GM19099 (cell line): ENCODE data around the gene LIPN.

ENCODE experiments used
- POLR2A ChIP-seq: IDR thresholded peaks from 3 replicates; pipeline ENCODE4 v1.6.1; 2011; ENCODE audit warnings: low read depth; ENCODE audit not compliant: insufficient read length; ENCODE audit errors: extremely low read depth

Gene LIPN

DNA sequence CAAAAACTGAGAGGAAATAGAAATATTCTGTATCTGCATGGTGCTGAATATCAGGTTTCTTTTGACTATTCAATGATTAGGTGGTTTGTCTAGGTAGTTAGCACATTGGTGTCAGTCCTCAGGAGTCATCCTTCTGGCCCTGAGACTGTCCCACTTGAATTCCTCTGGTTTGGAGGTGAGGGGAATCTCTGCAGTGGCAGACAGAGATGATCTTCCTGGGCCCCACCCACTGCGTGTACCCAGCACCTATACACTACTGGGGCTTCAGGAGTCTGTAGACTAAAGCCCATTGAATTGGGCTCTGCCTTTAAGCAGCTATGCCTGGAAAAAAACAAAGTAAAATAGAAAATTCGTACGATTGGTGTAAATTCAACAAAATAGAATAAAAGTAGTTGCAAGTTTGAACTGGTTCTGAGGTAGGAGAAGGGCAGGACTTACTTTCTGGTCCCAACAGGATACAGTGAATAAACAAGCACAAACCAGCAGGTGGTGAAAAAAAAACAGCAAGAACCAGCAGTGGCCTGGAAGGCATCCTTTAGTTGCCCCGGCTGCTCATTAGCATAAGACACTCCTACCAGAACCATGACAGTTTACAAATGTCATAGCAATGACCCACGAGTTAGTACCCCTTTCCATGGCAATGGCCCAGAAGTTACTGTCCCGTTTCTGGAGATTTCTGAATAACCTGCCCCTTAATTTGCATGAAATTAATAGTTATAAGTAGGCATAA lies 44.4 kb downstream of the LIPN start:
- no peak for TF ChIP-seq POLR2A

DNA sequence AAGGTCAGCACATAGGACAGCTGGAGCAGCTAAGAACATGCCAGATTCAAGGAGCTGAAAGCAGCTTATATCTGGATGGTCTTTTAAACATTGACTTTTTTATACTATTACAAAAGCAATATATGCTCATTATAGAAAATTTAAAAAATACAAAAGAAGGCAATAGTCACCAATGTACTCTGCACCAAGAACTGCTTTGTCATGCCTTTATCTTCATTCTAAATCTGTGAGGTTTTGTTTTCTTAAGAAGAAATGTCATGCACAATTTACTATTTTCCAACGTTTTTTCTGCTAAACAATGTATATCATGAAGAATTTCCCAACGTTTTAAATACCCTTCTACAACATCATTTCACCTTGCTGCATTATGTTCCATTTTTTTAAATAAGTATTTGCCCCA lies 45.5 kb downstream of the LIPN start:
- no peak for TF ChIP-seq POLR2A

DNA sequence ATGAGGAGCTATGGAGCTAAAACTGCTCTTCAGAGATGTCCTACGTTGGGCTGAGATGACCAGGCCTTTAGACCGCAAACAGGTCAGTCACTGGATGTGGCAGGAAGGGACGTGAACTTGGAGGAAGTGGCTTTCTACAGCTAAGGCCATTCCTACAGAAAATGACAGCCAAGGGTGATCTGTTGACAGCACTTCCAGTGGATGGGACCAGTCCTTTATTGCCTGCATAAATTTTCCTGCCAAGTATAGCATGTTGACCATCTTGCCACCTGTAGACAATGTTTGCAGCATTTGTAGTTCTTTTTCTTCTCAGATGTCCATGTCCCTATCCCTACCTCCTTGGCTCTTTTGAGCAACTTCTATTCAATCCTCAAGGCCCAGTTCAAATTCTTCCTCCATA lies 46.1 kb downstream of the LIPN start:
- no peak for TF ChIP-seq POLR2A

DNA sequence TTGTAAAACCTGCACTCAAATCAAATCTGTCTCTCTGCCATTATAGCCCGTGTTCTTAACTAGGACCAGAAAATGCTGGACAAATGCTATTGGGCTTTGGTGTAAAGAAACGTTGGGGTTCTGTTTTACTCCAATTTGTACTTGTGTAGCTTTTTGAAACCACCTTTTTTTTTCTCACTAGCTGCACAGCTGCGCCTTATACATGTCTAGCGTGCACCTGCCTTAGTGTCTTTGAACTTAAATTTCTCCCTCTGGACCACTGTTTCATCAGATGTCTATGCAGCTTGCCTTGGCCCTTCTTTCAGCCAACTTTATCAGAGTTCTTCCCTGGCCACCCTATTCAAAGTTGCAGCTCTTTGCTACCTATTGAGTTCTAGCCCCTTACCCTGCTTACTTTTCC lies 49.8 kb downstream of the LIPN start:
- no peak for TF ChIP-seq POLR2A

DNA sequence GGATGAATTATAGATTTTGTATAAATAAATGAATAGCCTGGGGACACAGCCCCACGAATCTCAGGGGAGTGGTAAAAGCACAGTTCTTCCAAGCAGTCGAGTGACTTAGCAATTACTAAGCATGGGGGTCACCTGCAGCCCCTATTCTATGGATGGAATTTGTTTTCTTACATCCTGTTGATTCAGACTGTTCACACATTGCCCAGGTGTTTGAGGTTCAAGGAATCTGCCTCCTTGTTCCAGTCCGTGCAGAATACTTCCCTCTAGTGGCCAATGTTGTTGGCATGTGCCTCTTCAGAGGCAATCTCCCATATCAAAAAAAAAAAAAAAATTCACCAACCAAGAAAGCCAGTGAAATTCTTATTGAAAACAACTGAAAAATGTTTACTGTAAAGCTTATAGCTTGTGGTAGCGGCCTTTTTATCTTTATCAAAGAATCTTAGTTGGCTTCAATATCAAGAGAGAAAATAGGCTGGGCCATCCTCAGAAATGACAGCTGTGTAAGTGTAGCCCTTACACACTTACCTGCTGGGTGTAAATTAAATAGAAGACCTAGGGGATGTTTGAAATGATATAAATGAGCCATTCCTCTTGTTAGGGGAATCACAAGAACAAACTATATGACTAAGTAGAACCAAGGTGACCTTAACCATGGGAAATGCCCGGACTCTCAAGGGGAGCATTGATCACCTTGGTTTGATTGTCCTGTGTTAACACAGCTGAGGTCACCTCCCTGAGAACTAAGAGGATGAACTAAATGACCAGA lies 50.6 kb downstream of the LIPN start:
- no peak for TF ChIP-seq POLR2A

DNA sequence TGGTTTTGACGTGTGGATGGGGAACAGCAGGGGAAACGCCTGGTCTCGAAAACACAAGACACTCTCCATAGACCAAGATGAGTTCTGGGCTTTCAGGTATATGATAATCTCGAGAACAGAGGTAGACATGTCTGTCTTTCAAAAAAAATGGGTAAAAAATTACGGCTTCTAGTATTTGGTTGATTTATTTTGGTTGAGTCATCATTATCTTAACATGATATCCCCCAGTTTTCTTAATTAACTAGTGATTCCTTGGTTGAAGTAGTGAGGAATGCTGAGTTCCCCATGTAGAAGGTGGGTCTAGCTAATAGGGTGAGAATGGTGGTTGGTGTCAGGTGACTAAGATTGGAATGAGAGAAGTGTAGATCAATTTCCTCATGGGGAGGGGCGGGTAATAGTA lies 53.4 kb downstream of the LIPN start:
- no peak for TF ChIP-seq POLR2A

DNA sequence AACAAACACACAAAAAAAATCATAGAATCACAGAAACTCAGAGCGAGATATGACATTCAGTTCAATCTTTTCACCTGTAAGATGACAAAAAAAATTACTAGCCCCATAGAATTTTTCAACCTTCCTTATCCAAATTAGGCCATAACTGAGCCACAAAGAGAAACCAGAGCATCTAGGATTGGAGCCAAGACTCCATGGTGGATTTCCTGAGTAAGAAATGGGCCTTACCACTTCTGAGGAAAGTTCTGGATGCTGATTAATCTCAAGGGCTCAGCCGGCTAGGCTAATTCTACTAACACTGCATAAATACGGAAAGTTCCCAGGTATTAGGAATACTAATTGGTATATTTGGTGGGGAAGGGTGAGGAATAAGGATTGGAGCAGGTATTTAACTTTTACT lies 59.5 kb downstream of the LIPN start:
- no peak for TF ChIP-seq POLR2A

- no peak for TF ChIP-seq POLR2A
Measured at GRCh38 chr10:88820748-88821401, 61.1 kb downstream of the LIPN start.

DNA sequence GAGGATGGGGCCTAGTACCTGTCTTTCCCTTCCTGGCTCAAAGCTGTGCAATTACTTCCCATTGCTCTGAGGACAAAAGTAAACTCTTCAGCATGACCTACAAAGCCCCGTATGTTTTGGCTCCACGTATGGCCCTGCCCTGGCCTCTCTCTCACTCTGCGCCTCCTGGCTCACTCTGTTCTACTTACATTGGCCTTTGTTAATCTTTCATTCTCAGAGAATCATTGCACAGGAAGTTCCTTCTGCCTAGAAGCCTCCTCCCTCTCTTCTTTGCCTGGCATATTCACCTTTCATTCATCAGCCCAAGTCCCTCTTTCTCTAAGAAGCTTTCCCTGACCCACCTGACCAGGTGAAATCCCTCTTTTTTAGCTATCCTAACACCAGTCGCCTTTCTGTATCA lies 66.6 kb downstream of the LIPN start:
- no peak for TF ChIP-seq POLR2A

DNA sequence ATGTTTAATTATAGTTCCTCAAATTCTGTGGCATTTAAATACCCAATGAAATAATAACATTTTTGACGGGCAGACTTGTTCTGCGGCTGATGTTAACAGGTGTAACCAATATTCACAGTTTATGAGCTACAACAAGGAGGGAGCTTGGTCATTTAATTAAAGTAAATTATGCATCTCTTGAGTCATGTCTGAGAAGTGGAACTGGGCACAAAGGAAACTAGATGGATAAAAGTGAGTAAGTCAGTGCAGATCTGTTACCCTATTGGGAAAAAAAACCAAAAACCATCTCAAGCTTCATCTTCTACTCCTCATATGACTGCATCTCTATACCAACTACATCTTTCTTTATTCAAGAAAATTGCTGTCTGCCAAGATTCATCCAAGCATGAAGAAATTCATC lies 67.9 kb downstream of the LIPN start:
- no peak for TF ChIP-seq POLR2A

DNA sequence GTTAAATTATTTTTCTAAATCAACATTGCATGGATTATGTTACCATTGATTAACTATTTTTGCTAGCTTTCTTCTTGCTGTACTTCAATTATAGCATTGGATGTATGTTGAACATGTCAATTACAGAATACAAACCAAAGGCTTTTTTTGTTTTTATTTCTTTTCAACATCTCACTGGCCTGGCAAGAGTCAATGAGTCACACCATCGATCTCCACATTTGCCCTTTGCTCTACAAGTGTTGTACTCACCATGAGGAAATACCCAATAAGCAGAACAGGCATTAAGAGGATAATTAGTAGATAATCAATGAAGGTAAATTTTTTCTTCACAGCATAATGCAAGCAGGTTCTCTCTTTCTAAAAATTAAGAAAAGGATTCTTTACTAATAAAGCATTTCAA lies 68.5 kb downstream of the LIPN start:
- TF ChIP-seq POLR2A = no peak
